ENCODE data around the gene SDK1. TPM values are rescaled to one million over a fixed set of nuclear protein-coding genes. Genes with fewer than 3 reads are reported as not detected.

Gene SDK1
- total RNA-seq, 1 donor from 2014 or later, result 16.7 TPM

- intact Hi-C loops (cut with DNase I), result no loop called here
- Histone ChIP-seq H3K9me3 (peaks cover 14% of the 10 kb centered on the region), H3K4me1 (no peaks in the 10 kb centered on the region), H3K27ac (no peak overlapping the region), H3K36me3 (no peaks in the 10 kb centered on the region), H3K4me3 (no peak overlapping the region), H3K27me3 (no peaks in the 10 kb centered on the region)
- no peak for TF ChIP-seq CTCF (IDR thresholded peaks at IDR 0.05)
- TF ChIP-seq POLR2A (IDR thresholded peaks at IDR 0.05), result no peak
- no peak for TF ChIP-seq POLR2AphosphoS5 (IDR thresholded peaks at IDR 0.05; ENCODE audit: insufficient read depth in 1 of 2, low read depth in 1 of 2)
- DNase-seq (ENCODE audit: extremely low spot score in 2 of 2), result no peak
Observed at GRCh38 chr7:3399858-3400257, 98.8 kb downstream of the SDK1 start.

- no peaks in the 10 kb centered on the region for H3K4me1 ChIP-seq
- H3K4me3 ChIP-seq, result no peak overlapping the region
- no peaks in the 10 kb centered on the region for H3K27me3 ChIP-seq
- TF ChIP-seq POLR2AphosphoS5 (IDR thresholded peaks at IDR 0.05; ENCODE audit: insufficient read depth in 1 of 2, low read depth in 1 of 2) (no peak), POLR2A (IDR thresholded peaks at IDR 0.05) (no peak), CTCF (IDR thresholded peaks at IDR 0.05) (no peak)
- no peaks in the 10 kb centered on the region for H3K9me3 ChIP-seq
- no peaks in the 10 kb centered on the region for H3K36me3 ChIP-seq
- intact Hi-C loops (cut with DNase I), result no loop called here
- no peak for DNase-seq (ENCODE audit: extremely low spot score in 2 of 2)
- no peak overlapping the region for H3K27ac ChIP-seq
Observed at GRCh38 chr7:3404501-3404900, 103.4 kb downstream of the SDK1 start.

GRCh38 chr7:3408814-3409595 lies 108.0 kb downstream of the SDK1 start:
- no peak for DNase-seq (ENCODE audit: extremely low spot score in 2 of 2)
- no peaks in the 10 kb centered on the region for H3K4me1 ChIP-seq
- H3K36me3 ChIP-seq, result no peaks in the 10 kb centered on the region
- no peak for TF ChIP-seq POLR2A (IDR thresholded peaks at IDR 0.05)
- no peak for TF ChIP-seq CTCF (IDR thresholded peaks at IDR 0.05)
- TF ChIP-seq POLR2AphosphoS5 (IDR thresholded peaks at IDR 0.05; ENCODE audit: insufficient read depth in 1 of 2, low read depth in 1 of 2), result no peak
- no peak overlapping the region for H3K27ac ChIP-seq
- no peaks in the 10 kb centered on the region for H3K9me3 ChIP-seq
- H3K27me3 ChIP-seq, result no peaks in the 10 kb centered on the region
- intact Hi-C loops (cut with DNase I), result no loop called here
- H3K4me3 ChIP-seq, result no peak overlapping the region

- TF ChIP-seq CTCF (IDR thresholded peaks at IDR 0.05), result no peak
- no peak for TF ChIP-seq POLR2A (IDR thresholded peaks at IDR 0.05)
- TF ChIP-seq POLR2AphosphoS5 (IDR thresholded peaks at IDR 0.05; ENCODE audit: insufficient read depth in 1 of 2, low read depth in 1 of 2), result no peak
- Histone ChIP-seq H3K9me3 (no peaks in the 10 kb centered on the region), H3K4me3 (no peak overlapping the region), H3K36me3 (no peaks in the 10 kb centered on the region), H3K27ac (no peak overlapping the region), H3K4me1 (peaks cover 11% of the 10 kb centered on the region), H3K27me3 (no peaks in the 10 kb centered on the region)
- DNase-seq (ENCODE audit: extremely low spot score in 2 of 2), result no peak
- intact Hi-C loops (cut with DNase I), result no loop called here
Observed at GRCh38 chr7:3412871-3413270, 111.8 kb downstream of the SDK1 start.

GRCh38 chr7:3415861-3416312 lies 114.8 kb downstream of the SDK1 start:
- no peaks in the 10 kb centered on the region for H3K27me3 ChIP-seq
- no peak for DNase-seq (ENCODE audit: extremely low spot score in 2 of 2)
- intact Hi-C loops (cut with DNase I), result no loop called here
- H3K9me3 ChIP-seq, result no peaks in the 10 kb centered on the region
- H3K4me1 ChIP-seq, result peaks cover 11% of the 10 kb centered on the region
- no peak overlapping the region for H3K27ac ChIP-seq
- TF ChIP-seq POLR2AphosphoS5 (IDR thresholded peaks at IDR 0.05; ENCODE audit: insufficient read depth in 1 of 2, low read depth in 1 of 2), result no peak
- TF ChIP-seq CTCF (IDR thresholded peaks at IDR 0.05), result no peak
- TF ChIP-seq POLR2A (IDR thresholded peaks at IDR 0.05), result no peak
- no peaks in the 10 kb centered on the region for H3K36me3 ChIP-seq
- no peak overlapping the region for H3K4me3 ChIP-seq

Measured in vagina (tissue), 2 donors.